DOHH2 (cell line): ENCODE data around the gene RRBP1.

Source experiments
- H3F3A ChIP-seq: fragments of 200-600 bp; sonication (generic), shearing (Covaris generic); 2 replicates; pipeline ENCODE4 v1.6.0; 2016; ENCODE audit warnings: antibody characterized with exemption, mild to moderate bottlenecking; ENCODE audit not compliant: control insufficient read depth, insufficient read depth
- H3K27ac ChIP-seq: fragments of 200-600 bp; sonication (generic); 2 replicates; pipeline ENCODE4 v1.5.1; 2014; ENCODE audit warnings: low read depth, mild to moderate bottlenecking, low read length, moderate library complexity
- H3K27me3 ChIP-seq: fragments of 200-600 bp; sonication (generic); 2 replicates; pipeline ENCODE4 v1.6.1; 2014; ENCODE audit warnings: mild to moderate bottlenecking, low read length, mixed read lengths; ENCODE audit not compliant: control insufficient read depth
- H3K36me3 ChIP-seq: fragments of 200-600 bp; sonication (generic); 2 replicates; pipeline ENCODE4 v1.6.1; 2014; ENCODE audit warnings: mild to moderate bottlenecking, low read length, moderate library complexity, mixed read lengths; ENCODE audit not compliant: control insufficient read depth
- H3K4me1 ChIP-seq: fragments of 200-600 bp; sonication (generic); 2 replicates; pipeline ENCODE4 v1.6.1; 2014; ENCODE audit warnings: mild to moderate bottlenecking, low read length, mixed read lengths; ENCODE audit not compliant: control insufficient read depth
- H3K4me2 ChIP-seq: fragments of 200-600 bp; sonication (generic); 2 replicates; pipeline ENCODE4 v1.6.0; 2014; ENCODE audit warnings: mild to moderate bottlenecking, low read length, moderate library complexity
- H3K4me3 ChIP-seq: fragments of 200-600 bp; sonication (generic); 2 replicates; pipeline ENCODE4 v1.5.1; 2014; ENCODE audit warnings: mild to moderate bottlenecking, low read length, mixed read lengths
- H3K79me2 ChIP-seq: fragments of 200-600 bp; sonication (generic); 2 replicates; pipeline ENCODE4 v1.6.1; 2014; ENCODE audit warnings: mild to moderate bottlenecking, low read length, mixed read lengths; ENCODE audit not compliant: control insufficient read depth
- H3K9me2 ChIP-seq: fragments of 200-600 bp; sonication (generic); replicated peaks from 2 replicates; pipeline ENCODE4 v1.6.1; 2014; ENCODE audit warnings: mild to moderate bottlenecking, low read length, mixed read lengths; ENCODE audit not compliant: control insufficient read depth
- H3K9me3 ChIP-seq: fragments of 200-600 bp; sonication (generic); 2 replicates; pipeline ENCODE4 v1.6.1; 2014; ENCODE audit warnings: antibody characterized with exemption, low read length, mixed read lengths; ENCODE audit not compliant: control insufficient read depth, insufficient read depth
- H4K20me1 ChIP-seq: fragments of 200-600 bp; sonication (generic); 2 replicates; pipeline ENCODE4 v1.6.0; 2014; ENCODE audit warnings: low read depth, mild to moderate bottlenecking, antibody characterized with exemption, low read length, moderate library complexity; ENCODE audit not compliant: control insufficient read depth, insufficient read depth
- CTCF ChIP-seq: fragments of 200-600 bp; sonication (generic); IDR thresholded peaks from one replicate; pipeline ENCODE4 v1.5.1; 2014; ENCODE audit warnings: antibody characterized with exemption, mild to moderate bottlenecking, low read depth, low read length; ENCODE audit not compliant: poor library complexity, severe bottlenecking
- EZH2phosphoT487 ChIP-seq: fragments of 200-600 bp; sonication (generic); IDR thresholded peaks from 2 replicates; pipeline ENCODE4 v1.6.1; 2017; ENCODE audit warnings: borderline replicate concordance, mild to moderate bottlenecking, antibody characterized with exemption, low read length, moderate library complexity, mixed read lengths

Gene RRBP1

GRCh38 chr20:17571153-17571527 lies 110.9 kb downstream of the RRBP1 start:
- H4K20me1 ChIP-seq = no peaks in the 10 kb centered on the region
- no peaks in the 10 kb centered on the region; the same call in 1 of the 2 replicates for H3K36me3 ChIP-seq
- no peaks in the 10 kb centered on the region for H3K9me3 ChIP-seq
- peaks cover 46% of the 10 kb centered on the region for H3K79me2 ChIP-seq
- H3K27me3 ChIP-seq = peaks cover 9% of the 10 kb centered on the region
- H3K4me2 ChIP-seq = peak overlapping the region; percentile 84
- H3K9me2 ChIP-seq = no peaks in the 10 kb centered on the region
- TF ChIP-seq EZH2phosphoT487 (no peak), CTCF (no peak)
- H3F3A ChIP-seq = peaks cover 5% of the 10 kb centered on the region; the same call in 1 of the 2 replicates
- H3K4me3 ChIP-seq = peak overlapping the region; percentile 87
- peak overlapping the region; percentile 19; the same call in 1 of the 2 replicates for H3K27ac ChIP-seq
- peaks cover 27% of the 10 kb centered on the region for H3K4me1 ChIP-seq

GRCh38 chr20:17570347-17571152 lies 111.5 kb downstream of the RRBP1 start:
- no peaks in the 10 kb centered on the region for H3K9me3 ChIP-seq
- peaks cover 5% of the 10 kb centered on the region; the same call in 1 of the 2 replicates for H3F3A ChIP-seq
- peak overlapping the region; percentile 84 for H3K4me2 ChIP-seq
- peaks cover 42% of the 10 kb centered on the region for H3K79me2 ChIP-seq
- H3K27ac ChIP-seq = peak overlapping the region; percentile 19; the same call in 1 of the 2 replicates
- peaks cover 9% of the 10 kb centered on the region for H3K27me3 ChIP-seq
- no peaks in the 10 kb centered on the region; the same call in 1 of the 2 replicates for H3K36me3 ChIP-seq
- peak overlapping the region; percentile 87 for H3K4me3 ChIP-seq
- no peaks in the 10 kb centered on the region for H4K20me1 ChIP-seq
- H3K4me1 ChIP-seq = peaks cover 27% of the 10 kb centered on the region
- TF ChIP-seq EZH2phosphoT487 (no peak), CTCF (peak; percentile 28)
- no peaks in the 10 kb centered on the region for H3K9me2 ChIP-seq

GRCh38 chr20:17569616-17570346 lies 112.3 kb downstream of the RRBP1 start, which contains the start of gene DSTN:
DSTN (plus strand) TSS chr20:17570075; CDS start chr20:17570209, 134 bp downstream.
- Histone ChIP-seq H3K27ac (no peak within 1 kb of the TSS), H3K4me1 (peaks cover 27% of the 10 kb centered on the region), H3K4me3 (peak within 1 kb of the TSS; percentile 87), H3K79me2 (peaks cover 38% of the 10 kb centered on the region), H3K36me3 (no peaks in the 10 kb centered on the region; the same call in 1 of the 2 replicates), H3K9me2 (no peaks in the 10 kb centered on the region), H4K20me1 (no peaks in the 10 kb centered on the region), H3K4me2 (peak within 1 kb of the TSS; percentile 84), H3K27me3 (peaks cover 9% of the 10 kb centered on the region), H3K9me3 (no peaks in the 10 kb centered on the region), H3F3A (peaks cover 5% of the 10 kb centered on the region; the same call in 1 of the 2 replicates)
- TF ChIP-seq CTCF = no peak
- no peak for TF ChIP-seq EZH2phosphoT487
